HepG2 (cell line): ENCODE results near the gene TRUB1. TPM values are rescaled to one million over a fixed set of nuclear protein-coding genes. Genes with fewer than 3 reads are reported as not detected.

Source experiments
- ATAC-seq: fragments of 200-7000 bp; cut with Tn5 transposase; 3 replicates; pipeline ENCODE4 v1.9.1; 2020; ENCODE audit warnings: mild to moderate bottlenecking, moderate library complexity
- BruUV-seq: library from RNA; stranded (reverse); fragments of 400-500 nt; replicated peaks from 2 replicates; lab custom pipeline; 2021; lab: Mats Ljungman, UMichigan
- CTCF ChIA-PET: fragments of 300-600 bp; formaldehyde crosslinking; extraction: SDS; loops from one replicate; lab custom pipeline; 2021; ENCODE audit warnings: low total read pairs, inconsistent platforms, low intra/inter-chr PET ratio; lab: Yijun Ruan, JAX
- POLR2A ChIA-PET: fragments of 350-600 bp; sonication (Branson Sonifier 250); formaldehyde crosslinking; loops from one replicate; lab custom pipeline; 2020; ENCODE audit warnings: antibody characterized with exemption, inconsistent platforms; lab: Yijun Ruan, JAX
- DNase-seq: peaks from one replicate; pipeline ENCODE4 v3.0.0-alpha.2; 2015; ENCODE audit warnings: low spot score
- FAIRE-seq: peaks from 3 replicates; lab custom pipeline; 2011; peaks lifted over from hg19 to GRCh38; lab: Jason Lieb, UNC
- H2AFZ ChIP-seq: one replicate; pipeline ENCODE4 v1.6.1; 2011; ENCODE audit warnings: low read length, inconsistent platforms
- H3K27ac ChIP-seq: fragments of 300-600 bp; 3 replicates; pipeline ENCODE4 v1.8.0; 2011; ENCODE audit warnings: mixed run types, mild to moderate bottlenecking, mixed read lengths, low read length, inconsistent platforms; ENCODE audit not compliant: insufficient read depth; ENCODE audit errors: extremely low read length
- H3K27me3 ChIP-seq, 2 experiments: fragments of 200-600 bp in 1 of 2; 2 replicates in 1 of 2; 3 replicates in 1 of 2; pipeline versions ENCODE4 v1.6.0 to v1.8.0; 2011; ENCODE audit warnings: low read length in 2 of 2, mild to moderate bottlenecking in 2 of 2, moderate library complexity in 2 of 2, inconsistent platforms in 1 of 2; ENCODE audit not compliant: insufficient read depth in 2 of 2, control insufficient read depth in 1 of 2
- H3K36me3 ChIP-seq, 2 experiments: fragments of 200-600 bp in 1 of 2; replicated peaks in 1 of 2; 2 replicates in 1 of 2; 3 replicates in 1 of 2; pipeline versions ENCODE4 v1.5.1 to v1.8.0; 2011; ENCODE audit warnings: low read length in 2 of 2, inconsistent platforms in 1 of 2; ENCODE audit not compliant: insufficient read depth in 2 of 2, control insufficient read depth in 1 of 2
- H3K4me1 ChIP-seq: 2 replicates; pipeline ENCODE4 v1.5.1; 2012; ENCODE audit warnings: low read length, inconsistent platforms; ENCODE audit not compliant: insufficient read depth
- H3K4me2 ChIP-seq: 2 replicates; pipeline ENCODE4 v1.6.0; 2011; ENCODE audit warnings: low read depth, low read length, inconsistent platforms
- H3K4me3 ChIP-seq, 3 experiments: fragments of 200-600 bp in 1 of 3; sonication (generic), shearing (Covaris generic) in 1 of 3; replicated peaks in 1 of 3; 2 replicates each; pipeline ENCODE4 v1.5.1; 2011 to 2016; ENCODE audit warnings: low read length in 3 of 3, inconsistent platforms in 2 of 3, low read depth in 2 of 3, mild to moderate bottlenecking in 2 of 3, control low read depth in 1 of 3, mixed read lengths in 1 of 3; ENCODE audit not compliant: insufficient read depth in 1 of 3
- H3K79me2 ChIP-seq: one replicate; pipeline ENCODE4 v1.6.1; 2011; ENCODE audit warnings: low read length, inconsistent platforms; ENCODE audit not compliant: insufficient read depth
- H3K9ac ChIP-seq: 2 replicates; pipeline ENCODE4 v1.6.0; 2011; ENCODE audit warnings: mild to moderate bottlenecking, low read depth, low read length, inconsistent platforms; ENCODE audit not compliant: insufficient read depth
- H3K9me3 ChIP-seq: 2 replicates; pipeline ENCODE4 v1.5.1; 2012; ENCODE audit warnings: mild to moderate bottlenecking, low read length
- H4K20me1 ChIP-seq: 2 replicates; pipeline ENCODE4 v1.6.0; 2011; ENCODE audit warnings: inconsistent platforms, mild to moderate bottlenecking, low read length, moderate library complexity; ENCODE audit not compliant: insufficient read depth
- JDP2 ChIP-seq: sonication (generic); formaldehyde crosslinking; IDR thresholded peaks from 2 replicates; pipeline ENCODE4 v1.8.1; 2022; ENCODE audit warnings: missing genetic modification reagents, borderline replicate concordance
- KAT7 ChIP-seq: IDR thresholded peaks from 2 replicates; pipeline ENCODE4 v1.6.1; 2018; ENCODE audit warnings: borderline replicate concordance, missing compliant biosample characterization
- MAFG ChIP-seq: sonication (generic); formaldehyde crosslinking; IDR thresholded peaks from 2 replicates; pipeline ENCODE4 v1.5.1; 2020; ENCODE audit warnings: mild to moderate bottlenecking, missing genetic modification reagents
- PCBP2 ChIP-seq: fragments of 200-400 bp; formaldehyde crosslinking; optimal IDR thresholded peaks from 2 replicates; pipeline ENCODE3; 2018; ENCODE audit warnings: low read length, low read depth; ENCODE audit not compliant: poor library complexity, severe bottlenecking
- PTBP1 ChIP-seq: fragments of 200-400 bp; formaldehyde crosslinking; IDR thresholded peaks from 2 replicates; pipeline ENCODE4 v1.6.1; 2018; ENCODE audit warnings: low read length, low read depth; ENCODE audit not compliant: poor library complexity, severe bottlenecking
- RAD51 ChIP-seq: fragments of 450-650 bp; IDR thresholded peaks from 2 replicates; pipeline ENCODE4 v1.6.1; 2016; ENCODE audit warnings: borderline replicate concordance
- SALL2 ChIP-seq: sonication (generic); formaldehyde crosslinking; IDR thresholded peaks from 2 replicates; pipeline ENCODE4 v1.8.1; 2023; ENCODE audit warnings: mild to moderate bottlenecking, missing genetic modification reagents, inconsistent platforms
- SKI ChIP-seq: fragments of 450-650 bp; IDR thresholded peaks from one replicate; pipeline ENCODE4 v1.6.1; 2018; ENCODE audit warnings: mild to moderate bottlenecking; ENCODE audit not compliant: partially characterized antibody
- SMC3 ChIP-seq: IDR thresholded peaks from 2 replicates; pipeline ENCODE4 v1.6.1; 2011; ENCODE audit warnings: low read length, improper control_type of control experiment
- SOX13 ChIP-seq, 3 experiments: fragments of 450-650 bp in 1 of 3; sonication (generic) in 1 of 3; formaldehyde crosslinking in 1 of 3; IDR thresholded peaks in 2 of 3; conservative IDR thresholded peaks in 1 of 3; 2 replicates each; pipeline versions ENCODE4 v1.5.0 to v1.6.1; 2016 to 2020; ENCODE audit warnings: antibody characterized with exemption in 1 of 3, mild to moderate bottlenecking in 1 of 3, missing compliant biosample characterization in 1 of 3, missing genetic modification reagents in 1 of 3, moderate library complexity in 1 of 3
- ZNF136 ChIP-seq: sonication (generic); formaldehyde crosslinking; IDR thresholded peaks from 2 replicates; pipeline ENCODE4 v1.8.1; 2022; ENCODE audit warnings: low read depth, mild to moderate bottlenecking, moderate library complexity, missing genetic modification reagents
- ZNF672 ChIP-seq: sonication (generic); formaldehyde crosslinking; IDR thresholded peaks from 2 replicates; pipeline ENCODE4 v1.8.1; 2022; ENCODE audit warnings: missing genetic modification reagents
- ZNF720 ChIP-seq: sonication (generic); formaldehyde crosslinking; IDR thresholded peaks from 2 replicates; pipeline ENCODE4 v1.4.0; 2020; ENCODE audit warnings: missing genetic modification reagents
- ZSCAN12 ChIP-seq: sonication (generic); formaldehyde crosslinking; IDR thresholded peaks from 2 replicates; pipeline ENCODE4 v1.9.0; 2021; ENCODE audit warnings: mild to moderate bottlenecking, missing genetic modification reagents
- WGBS: methylation state at CpG from one replicate; pipeline ENCODE4 v1.1.6; 2017; ENCODE audit warnings: low lambda C conversion rate; 5-methylcytosine and 5-hydroxymethylcytosine counted together
- in situ Hi-C: cut with HindIII; loops from 2 replicates; pipeline ENCODE4 v1.10.0; 2017; ENCODE audit warnings: low pct_unique_long_range_greater_than_20kb; ENCODE audit not compliant: extremely low pct_ligation_motif_present
- intact Hi-C: fragments of 100-400 bp; cut with micrococcal nuclease; formaldehyde crosslinking; loops from one replicate; pipeline ENCODE4 v1.10.0; 2022; ENCODE audit not compliant: unreplicated experiment
- polyA plus RNA-seq, 8 experiments: library from polyadenylated mRNA; depleted of rRNA in 3 of 8; stranded (reverse) in 7 of 8; unstranded in 1 of 8; fragments of >200 nt; fragmentation: Illumina TruSeq in 4 of 8; extraction: Trizol in 4 of 8; gene quantifications; 2 replicates each; pipeline versions ENCODE4 v1.2.1 to v1.2.3, GENCODE V29; 2011 to 2016; ENCODE audit warnings: low read depth in 4 of 8, missing spikeins in 1 of 8, mixed read lengths in 1 of 8; ENCODE audit not compliant: insufficient read depth in 1 of 8
- total RNA-seq, 5 experiments: library from RNA; depleted of rRNA; stranded (reverse); fragments of >200 nt; fragmentation: Illumina TruSeq; extraction: Trizol; gene quantifications; 2 replicates each; pipeline ENCODE4 v1.2.3, GENCODE V29; 2016; ENCODE audit warnings: low read depth in 1 of 5
- TF ChIP-seq, protein P1 (sequence below): conservative IDR thresholded peaks from 2 replicates; pipeline ENCODE4 v1.6.1; 2018; ENCODE audit warnings: missing genetic modification reagents
- TF ChIP-seq, protein P2 (sequence below): sonication (generic); formaldehyde crosslinking; IDR thresholded peaks from 2 replicates; pipeline ENCODE4 v1.5.1; 2020; ENCODE audit warnings: mild to moderate bottlenecking, missing genetic modification reagents, moderate library complexity
- TF ChIP-seq, protein P3 (sequence below): sonication (generic); formaldehyde crosslinking; IDR thresholded peaks from 2 replicates; pipeline ENCODE4 v1.5.1; 2020; ENCODE audit warnings: missing genetic modification reagents, mild to moderate bottlenecking, borderline replicate concordance

The TRUB1 gene
- total and polyA plus RNA-seq, 2 of the 13 experiments (the other 11 are each of a cell fraction or from before 2014, with no cell fraction given): 10.6 to 38.9 TPM

DNA sequence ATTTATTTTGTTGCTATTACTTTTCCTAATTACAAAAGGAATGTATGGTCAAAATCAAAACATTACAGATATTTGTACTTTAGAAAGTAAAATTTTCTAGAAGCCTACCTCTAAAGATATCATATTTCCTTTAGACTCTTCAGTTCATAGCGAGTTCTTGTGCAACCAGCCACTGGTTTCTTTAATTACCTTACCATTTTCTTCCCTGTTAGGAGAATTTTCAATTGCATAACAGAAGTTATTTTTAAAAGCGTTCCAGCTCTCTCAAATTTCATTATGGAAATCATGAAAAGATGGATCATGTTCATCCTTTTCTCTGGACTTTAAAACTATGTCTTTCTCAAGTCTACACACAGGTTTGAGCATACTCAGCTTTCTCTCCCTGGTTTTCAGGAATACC lies 5.0 kb upstream of the TRUB1 start (continued):
- TF ChIP-seq, protein P1, sequence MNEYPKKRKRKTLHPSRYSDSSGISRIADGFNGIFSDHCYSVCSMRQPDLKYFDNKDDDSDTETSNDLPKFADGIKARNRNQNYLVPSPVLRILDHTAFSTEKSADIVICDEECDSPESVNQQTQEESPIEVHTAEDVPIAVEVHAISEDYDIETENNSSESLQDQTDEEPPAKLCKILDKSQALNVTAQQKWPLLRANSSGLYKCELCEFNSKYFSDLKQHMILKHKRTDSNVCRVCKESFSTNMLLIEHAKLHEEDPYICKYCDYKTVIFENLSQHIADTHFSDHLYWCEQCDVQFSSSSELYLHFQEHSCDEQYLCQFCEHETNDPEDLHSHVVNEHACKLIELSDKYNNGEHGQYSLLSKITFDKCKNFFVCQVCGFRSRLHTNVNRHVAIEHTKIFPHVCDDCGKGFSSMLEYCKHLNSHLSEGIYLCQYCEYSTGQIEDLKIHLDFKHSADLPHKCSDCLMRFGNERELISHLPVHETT: no peak
- TF ChIP-seq, all 625 proteins: peak for 0

DNA sequence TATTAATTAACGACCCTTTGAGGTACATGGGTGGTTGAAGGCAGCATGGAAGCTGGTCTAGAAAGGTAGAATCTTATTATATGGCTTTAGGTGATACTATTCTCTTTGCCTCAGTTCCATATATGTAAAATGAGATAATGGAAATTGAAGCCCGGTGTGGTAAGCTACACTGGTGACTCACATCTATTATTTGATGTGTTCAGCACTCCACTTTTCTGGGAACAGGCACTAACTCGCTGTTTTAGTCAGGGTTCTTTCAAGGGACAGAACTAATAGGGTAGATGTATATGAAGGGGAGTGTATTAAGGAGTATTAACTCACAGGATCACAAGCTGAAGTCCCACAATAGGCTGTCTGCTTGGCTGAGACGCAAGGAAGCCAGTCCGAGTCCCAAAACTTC lies 4.4 kb upstream of the TRUB1 start:
- no TSS peak for BruUV-seq
- Histone ChIP-seq H3K79me2 (peaks cover 6% of the 10 kb centered on the region), H3K4me1 (peaks cover 13% of the 10 kb centered on the region), H3K4me2 (no peak overlapping the region), H3K36me3 (no peaks in the 10 kb centered on the region), H4K20me1 (no peaks in the 10 kb centered on the region), H3K9me3 (0 out of 2 replicates have a peak, but pooled peaks cover 5% of the 10 kb centered on the region), H2AFZ (no peak overlapping the region), H3K9ac (no peak overlapping the region), H3K27me3 (peaks cover 0 to 1% of the 10 kb centered on the region in 2 experiments; a peak in 2 of 5 replicates), H3K4me3 (no peak overlapping the region), H3K27ac (no peak overlapping the region)
- no peak for FAIRE-seq
- ChIA-PET CTCF (no interaction called here), POLR2A (no interaction called here)
- in situ Hi-C loops (no loop called here), intact Hi-C loops (no loop called here)
- TF ChIP-seq SMC3: no peak
- TF ChIP-seq, protein P2, sequence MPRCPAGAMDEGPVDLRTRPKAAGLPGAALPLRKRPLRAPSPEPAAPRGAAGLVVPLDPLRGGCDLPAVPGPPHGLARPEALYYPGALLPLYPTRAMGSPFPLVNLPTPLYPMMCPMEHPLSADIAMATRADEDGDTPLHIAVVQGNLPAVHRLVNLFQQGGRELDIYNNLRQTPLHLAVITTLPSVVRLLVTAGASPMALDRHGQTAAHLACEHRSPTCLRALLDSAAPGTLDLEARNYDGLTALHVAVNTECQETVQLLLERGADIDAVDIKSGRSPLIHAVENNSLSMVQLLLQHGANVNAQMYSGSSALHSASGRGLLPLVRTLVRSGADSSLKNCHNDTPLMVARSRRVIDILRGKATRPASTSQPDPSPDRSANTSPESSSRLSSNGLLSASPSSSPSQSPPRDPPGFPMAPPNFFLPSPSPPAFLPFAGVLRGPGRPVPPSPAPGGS (CRISPR knock-in tag): no peak
- TF ChIP-seq, protein P3, sequence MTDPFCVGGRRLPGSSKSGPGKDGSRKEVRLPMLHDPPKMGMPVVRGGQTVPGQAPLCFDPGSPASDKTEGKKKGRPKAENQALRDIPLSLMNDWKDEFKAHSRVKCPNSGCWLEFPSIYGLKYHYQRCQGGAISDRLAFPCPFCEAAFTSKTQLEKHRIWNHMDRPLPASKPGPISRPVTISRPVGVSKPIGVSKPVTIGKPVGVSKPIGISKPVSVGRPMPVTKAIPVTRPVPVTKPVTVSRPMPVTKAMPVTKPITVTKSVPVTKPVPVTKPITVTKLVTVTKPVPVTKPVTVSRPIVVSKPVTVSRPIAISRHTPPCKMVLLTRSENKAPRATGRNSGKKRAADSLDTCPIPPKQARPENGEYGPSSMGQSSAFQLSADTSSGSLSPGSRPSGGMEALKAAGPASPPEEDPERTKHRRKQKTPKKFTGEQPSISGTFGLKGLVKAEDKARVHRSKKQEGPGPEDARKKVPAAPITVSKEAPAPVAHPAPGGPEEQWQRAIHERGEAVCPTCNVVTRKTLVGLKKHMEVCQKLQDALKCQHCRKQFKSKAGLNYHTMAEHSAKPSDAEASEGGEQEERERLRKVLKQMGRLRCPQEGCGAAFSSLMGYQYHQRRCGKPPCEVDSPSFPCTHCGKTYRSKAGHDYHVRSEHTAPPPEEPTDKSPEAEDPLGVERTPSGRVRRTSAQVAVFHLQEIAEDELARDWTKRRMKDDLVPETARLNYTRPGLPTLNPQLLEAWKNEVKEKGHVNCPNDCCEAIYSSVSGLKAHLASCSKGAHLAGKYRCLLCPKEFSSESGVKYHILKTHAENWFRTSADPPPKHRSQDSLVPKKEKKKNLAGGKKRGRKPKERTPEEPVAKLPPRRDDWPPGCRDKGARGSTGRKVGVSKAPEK: no peak
- TF ChIP-seq KAT7: no peak
- TF ChIP-seq JDP2 (CRISPR knock-in tag): no peak
- no peak for TF ChIP-seq ZNF136 (CRISPR knock-in tag)
- TF ChIP-seq SKI: no peak
- no peak for TF ChIP-seq MAFG (CRISPR knock-in tag)
- TF ChIP-seq ZNF720 (CRISPR knock-in tag): no peak
- TF ChIP-seq PCBP2: no peak
- no peak for TF ChIP-seq ZNF672 (CRISPR knock-in tag)
- no peak for TF ChIP-seq SALL2 (CRISPR knock-in tag)
- no peak for TF ChIP-seq SOX13 (IDR thresholded peaks at IDR 0.05)
- TF ChIP-seq SOX13 (CRISPR knock-in tag; conservative IDR thresholded peaks at IDR 0.05 in 1 of 2, IDR thresholded peaks at IDR 0.05 in 1 of 2): no peak
- TF ChIP-seq PTBP1: no peak
- no peak for TF ChIP-seq RAD51
- no peak for TF ChIP-seq ZSCAN12 (CRISPR knock-in tag)
- DNase-seq: no peak
- WGBS: 16% methylated on average over 4 of the region's 5 CpGs
- ATAC-seq: no peak
